Measurements from ENCODE around the gene RBFOX2.

- TF ChIP-seq CTCF (IDR thresholded peaks at IDR 0.05): no peak
- TF ChIP-seq POLR2A (IDR thresholded peaks at IDR 0.05): no peak
Measured at GRCh38 chr22:35884529-35884928, 144.1 kb downstream of the RBFOX2 start.

Data from Peyer's patch (tissue), 4 donors.